ENCODE data around the gene TMEM179.

Gene TMEM179

DNA sequence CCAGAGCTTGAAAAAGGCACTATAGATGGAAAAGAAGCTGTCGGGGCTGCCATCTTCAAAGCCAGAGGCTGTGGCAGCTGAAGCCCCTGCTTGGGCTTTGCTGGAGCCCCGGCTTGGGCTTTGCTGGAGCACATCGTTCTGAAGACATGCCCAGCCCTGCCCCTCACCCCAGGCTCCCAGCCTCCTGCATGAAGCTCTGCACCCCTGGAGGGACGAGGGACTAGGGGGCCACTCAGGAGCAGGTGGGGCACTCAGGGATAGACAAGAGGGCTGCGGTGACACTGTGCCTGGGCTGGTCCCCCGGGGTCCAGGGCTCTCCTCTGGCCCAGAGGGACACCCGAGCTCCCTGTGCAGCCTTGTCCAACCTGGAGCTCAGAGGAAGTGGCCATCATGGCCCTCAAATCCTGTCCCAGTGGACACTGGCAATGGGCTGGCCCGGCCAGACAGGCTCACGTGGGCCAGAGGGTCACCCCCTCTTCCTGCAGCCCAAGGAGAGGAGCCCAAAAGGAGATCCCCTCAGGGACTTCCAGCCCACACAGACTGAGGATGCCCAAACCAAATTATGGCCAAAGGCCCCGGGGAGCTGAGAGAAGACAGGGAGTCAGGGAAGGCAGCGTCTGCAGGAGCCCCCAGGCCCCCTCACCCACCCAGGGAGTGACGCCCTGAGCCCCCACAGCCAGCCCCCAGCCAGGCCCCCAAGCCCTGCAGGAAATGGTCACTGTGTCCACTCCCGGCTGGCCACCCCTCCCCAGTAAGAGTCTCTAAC lies 48.1 kb downstream of the TMEM179 start:
- no peaks in the 10 kb centered on the region for H3K27me3 Mint-ChIP-seq
- no peak overlapping the region for H3K4me3 Mint-ChIP-seq
- H3K36me3 Mint-ChIP-seq (ENCODE audit: low read depth): no peaks in the 10 kb centered on the region
- H3K9me3 Mint-ChIP-seq: no peaks in the 10 kb centered on the region
- H3K4me1 Mint-ChIP-seq (ENCODE audit: low read depth): no peaks in the 10 kb centered on the region
- no peak overlapping the region for H3K27ac Mint-ChIP-seq

DNA sequence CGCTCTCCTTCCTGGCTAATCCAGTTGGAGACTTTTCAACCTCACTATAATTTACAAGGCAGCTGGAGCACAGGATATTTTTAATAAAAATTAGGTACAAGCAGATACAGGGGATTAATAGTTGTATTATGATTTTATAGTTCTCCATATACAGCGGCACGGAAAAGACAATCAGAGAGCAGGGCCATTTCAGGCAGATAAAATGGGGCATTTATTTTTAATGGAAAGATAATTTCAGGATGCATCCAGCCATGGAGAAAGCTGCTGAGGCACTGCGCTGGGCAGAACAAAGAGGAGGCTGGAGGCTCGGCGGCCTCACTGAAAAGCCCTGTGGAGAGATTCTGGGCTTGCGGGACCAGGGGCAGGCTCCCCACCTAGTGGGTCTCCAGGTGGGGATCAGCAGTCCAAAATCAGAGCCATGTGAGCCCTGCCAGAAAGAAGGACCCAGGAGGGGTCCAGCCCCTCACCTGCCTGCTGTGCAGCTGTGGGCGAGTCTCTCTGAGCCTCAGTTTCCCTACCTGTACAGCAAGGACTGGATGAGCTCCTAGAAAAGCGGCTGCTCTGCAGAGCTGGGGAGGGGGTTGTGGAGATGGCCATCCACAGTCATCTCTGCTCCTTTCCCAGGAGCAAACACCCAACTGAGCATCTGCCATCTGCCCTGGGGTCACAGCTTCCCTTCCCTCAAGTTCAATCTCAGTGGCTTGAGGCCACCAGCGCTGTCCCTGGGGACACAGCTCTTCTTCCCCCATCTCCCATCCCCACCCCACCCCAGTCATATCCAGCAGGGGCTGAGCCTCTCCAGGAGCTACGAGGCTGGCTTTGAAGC lies 48.9 kb downstream of the TMEM179 start:
- Mint-ChIP-seq H3K4me3 (no peak overlapping the region), H3K27ac (no peak overlapping the region), H3K9me3 (no peaks in the 10 kb centered on the region), H3K4me1 (ENCODE audit: low read depth) (no peaks in the 10 kb centered on the region), H3K36me3 (ENCODE audit: low read depth) (no peaks in the 10 kb centered on the region), H3K27me3 (no peaks in the 10 kb centered on the region)

DNA sequence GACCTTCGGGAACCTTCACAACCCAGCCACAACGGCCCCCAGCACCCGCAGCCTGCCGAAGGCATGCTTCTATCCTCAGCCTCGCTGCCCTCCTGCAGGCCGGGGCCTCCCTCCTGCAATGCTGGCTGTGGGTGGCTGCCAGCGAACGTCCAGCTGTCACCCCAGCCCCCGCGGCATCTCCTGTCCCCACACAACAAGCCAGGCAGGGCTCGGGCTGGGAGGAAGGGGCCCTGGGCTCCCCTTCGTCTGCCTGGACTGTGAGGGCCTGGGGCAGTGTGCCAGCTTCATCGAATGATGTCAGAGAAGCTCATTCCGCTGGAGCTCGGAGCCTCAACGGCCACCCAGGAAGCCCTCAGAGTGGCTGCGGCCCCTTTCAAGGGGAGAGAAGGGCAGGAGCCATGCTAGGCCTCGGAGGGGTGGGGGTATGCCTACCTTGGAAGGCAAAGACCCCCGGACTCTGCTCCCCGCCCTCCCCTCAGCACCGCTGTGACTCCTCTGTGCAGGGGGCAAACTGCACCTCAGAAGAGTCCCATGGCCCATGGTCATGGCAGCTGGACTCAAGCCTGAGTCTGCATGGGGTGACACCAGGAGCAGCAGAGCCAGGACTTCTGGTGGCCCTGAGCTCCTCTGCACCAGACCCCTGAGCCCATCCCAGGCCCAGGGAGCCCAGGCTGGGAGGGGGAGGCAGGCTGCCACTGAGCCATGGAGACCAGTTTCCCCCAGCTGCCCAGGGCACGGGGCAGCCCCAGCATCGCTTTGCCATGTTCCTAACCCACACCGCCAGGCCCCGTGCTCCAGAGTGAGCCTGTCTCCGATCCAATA lies 49.8 kb downstream of the TMEM179 start:
- H3K4me3 Mint-ChIP-seq: no peak overlapping the region
- H3K4me1 Mint-ChIP-seq (ENCODE audit: low read depth): no peaks in the 10 kb centered on the region

DNA sequence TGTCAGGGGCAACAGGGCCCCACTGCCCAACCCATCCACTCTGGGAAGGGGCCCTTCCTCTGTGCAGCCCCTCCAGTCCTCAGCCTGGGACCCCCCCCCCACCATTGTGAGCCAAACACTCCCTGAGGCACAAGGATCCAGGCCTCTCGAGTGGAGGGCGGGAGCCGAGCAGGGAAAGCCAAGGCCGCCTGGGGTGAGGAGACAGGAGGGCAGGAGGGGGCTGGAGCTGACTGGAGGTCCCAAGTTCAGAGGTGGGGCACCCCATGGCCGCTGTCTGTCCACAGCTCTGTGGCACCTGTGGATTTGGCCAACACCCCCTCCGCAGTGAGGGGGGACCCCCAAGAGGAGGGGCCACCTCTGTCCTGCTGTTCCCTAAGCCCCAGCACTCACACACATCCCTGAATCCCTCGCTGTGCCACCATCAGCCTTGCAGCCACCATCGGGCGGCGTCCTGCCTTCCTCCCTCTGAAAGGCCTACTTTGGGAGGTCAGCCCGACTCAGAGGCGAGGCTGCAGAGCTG lies 50.4 kb downstream of the TMEM179 start:
- Mint-ChIP-seq H3K27me3 (no peaks in the 10 kb centered on the region), H3K27ac (no peak overlapping the region), H3K4me3 (no peak overlapping the region), H3K9me3 (no peaks in the 10 kb centered on the region), H3K4me1 (ENCODE audit: low read depth) (no peaks in the 10 kb centered on the region), H3K36me3 (ENCODE audit: low read depth) (no peaks in the 10 kb centered on the region)

More for the DNA sequence above, 49.8 kb downstream of the TMEM179 start:
- H3K27ac Mint-ChIP-seq: no peak overlapping the region
- no peaks in the 10 kb centered on the region for H3K27me3 Mint-ChIP-seq
- H3K36me3 Mint-ChIP-seq (ENCODE audit: low read depth): no peaks in the 10 kb centered on the region
- H3K9me3 Mint-ChIP-seq: no peaks in the 10 kb centered on the region

DNA sequence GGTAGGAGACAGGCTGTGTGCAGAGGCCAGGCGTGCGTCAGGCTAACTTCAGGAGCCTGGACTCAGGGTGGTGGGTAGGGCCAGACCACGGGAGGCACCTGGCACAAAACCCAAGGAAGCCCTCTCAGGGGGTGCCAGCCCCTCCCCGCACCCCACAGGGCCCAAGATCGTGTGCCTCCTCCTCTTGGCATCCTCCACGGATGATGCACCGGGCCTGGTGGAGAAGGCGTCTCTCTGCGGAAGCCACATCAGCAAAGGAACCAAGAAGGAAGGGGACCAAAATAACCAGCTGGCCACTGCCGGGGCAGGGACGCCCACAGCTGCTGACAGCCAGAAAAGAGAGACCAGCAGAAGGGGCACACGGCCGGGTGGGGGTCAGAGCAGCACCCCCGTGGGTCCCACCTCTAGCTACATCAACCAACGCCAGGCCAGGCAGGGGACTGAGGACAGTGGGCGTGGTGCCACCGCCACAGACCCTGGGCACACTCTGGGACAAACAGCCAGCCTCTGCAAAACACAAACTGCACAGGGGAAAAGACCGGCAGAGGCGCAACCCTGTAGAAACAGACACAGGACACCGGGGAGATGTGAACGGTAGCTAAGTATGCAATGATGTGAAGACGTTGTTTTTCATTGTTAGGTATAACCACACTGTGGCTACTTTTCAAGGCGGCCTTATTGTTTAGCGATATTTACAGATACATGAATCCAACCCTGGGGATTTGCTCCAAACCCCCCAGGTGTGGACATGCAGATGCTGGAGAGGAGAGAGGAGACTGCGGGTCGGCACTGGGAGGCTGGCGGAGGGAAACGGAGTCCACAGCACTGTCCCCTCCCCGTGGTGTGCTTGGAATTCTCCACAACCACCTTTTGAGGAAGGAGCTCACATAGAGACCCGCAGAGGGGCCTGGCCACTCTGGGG lies 51.1 kb downstream of the TMEM179 start:
- Mint-ChIP-seq H3K4me3 (no peak overlapping the region), H3K4me1 (ENCODE audit: low read depth) (no peaks in the 10 kb centered on the region)

DNA sequence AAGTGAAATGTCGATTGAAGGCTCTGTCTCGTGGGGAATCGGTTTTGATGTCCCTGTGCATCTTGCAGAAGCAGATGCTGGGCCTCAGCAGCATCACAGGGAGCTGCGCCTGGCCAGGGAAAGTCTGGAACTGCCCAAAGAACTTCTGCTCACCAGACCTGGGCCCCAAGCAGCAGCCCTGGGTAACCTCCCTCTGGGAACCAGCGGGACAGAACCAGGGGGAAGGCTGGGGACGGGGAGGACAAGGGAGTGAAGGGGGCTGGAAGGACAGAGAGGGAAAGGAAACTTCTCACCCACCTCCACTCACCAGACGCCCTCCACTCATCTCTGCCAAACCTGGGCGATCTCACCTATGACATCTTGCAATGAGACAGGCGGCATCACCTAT lies 51.8 kb downstream of the TMEM179 start:
- Mint-ChIP-seq H3K4me1 (ENCODE audit: low read depth) (no peaks in the 10 kb centered on the region), H3K27me3 (no peaks in the 10 kb centered on the region), H3K36me3 (ENCODE audit: low read depth) (no peaks in the 10 kb centered on the region), H3K27ac (no peak overlapping the region), H3K4me3 (no peak overlapping the region), H3K9me3 (no peaks in the 10 kb centered on the region)

More for the DNA sequence above, 51.1 kb downstream of the TMEM179 start:
- Mint-ChIP-seq H3K27me3 (no peaks in the 10 kb centered on the region), H3K27ac (no peak overlapping the region), H3K36me3 (ENCODE audit: low read depth) (no peaks in the 10 kb centered on the region), H3K9me3 (no peaks in the 10 kb centered on the region)

DNA sequence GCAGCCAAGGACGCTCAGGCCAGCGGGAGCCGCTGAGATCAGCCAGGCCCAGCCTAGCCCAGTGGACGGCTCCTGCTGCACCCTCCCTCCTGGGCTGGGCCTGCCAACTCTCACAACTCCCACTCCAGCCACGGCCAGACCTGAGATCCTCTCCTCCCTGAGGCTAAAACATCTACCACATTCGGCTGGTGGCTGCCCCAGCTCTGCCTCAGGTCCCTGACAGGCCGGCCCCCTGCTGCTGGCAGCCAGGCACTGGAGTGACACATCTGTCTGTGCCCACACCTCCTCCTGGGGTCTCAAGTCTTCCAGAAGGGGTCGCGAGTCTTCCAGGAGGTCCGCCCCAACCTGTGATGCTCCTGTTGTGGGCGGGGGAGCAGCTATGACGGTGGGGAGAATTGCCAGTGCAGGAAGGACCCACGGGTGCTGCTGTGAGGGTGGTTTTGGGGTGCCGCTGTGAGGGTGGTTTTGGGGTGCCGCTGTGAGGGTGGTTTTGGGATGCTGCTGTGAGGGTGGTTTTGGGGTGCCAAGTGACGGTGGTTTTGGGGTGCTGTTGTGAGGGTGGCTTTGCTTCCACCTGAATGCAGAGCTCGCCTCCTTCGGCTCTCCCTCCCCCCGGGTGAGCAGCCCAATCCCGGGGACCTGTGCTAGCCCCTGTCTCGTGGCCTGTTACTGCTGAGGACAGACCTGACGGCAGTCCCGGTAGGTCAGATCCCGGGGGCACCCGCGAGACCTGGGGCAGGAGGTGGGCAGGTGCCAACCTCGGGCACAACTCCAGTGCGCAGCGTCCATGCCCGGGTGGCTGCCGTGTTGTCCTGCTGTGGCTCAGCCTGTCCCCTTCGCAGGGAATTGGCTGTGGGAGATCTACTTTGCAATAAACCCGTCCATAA lies 52.5 kb downstream of the TMEM179 start:
- Mint-ChIP-seq H3K27ac (no peak overlapping the region), H3K4me3 (no peak overlapping the region), H3K4me1 (ENCODE audit: low read depth) (no peaks in the 10 kb centered on the region), H3K36me3 (ENCODE audit: low read depth) (no peaks in the 10 kb centered on the region), H3K27me3 (no peaks in the 10 kb centered on the region), H3K9me3 (no peaks in the 10 kb centered on the region)

DNA sequence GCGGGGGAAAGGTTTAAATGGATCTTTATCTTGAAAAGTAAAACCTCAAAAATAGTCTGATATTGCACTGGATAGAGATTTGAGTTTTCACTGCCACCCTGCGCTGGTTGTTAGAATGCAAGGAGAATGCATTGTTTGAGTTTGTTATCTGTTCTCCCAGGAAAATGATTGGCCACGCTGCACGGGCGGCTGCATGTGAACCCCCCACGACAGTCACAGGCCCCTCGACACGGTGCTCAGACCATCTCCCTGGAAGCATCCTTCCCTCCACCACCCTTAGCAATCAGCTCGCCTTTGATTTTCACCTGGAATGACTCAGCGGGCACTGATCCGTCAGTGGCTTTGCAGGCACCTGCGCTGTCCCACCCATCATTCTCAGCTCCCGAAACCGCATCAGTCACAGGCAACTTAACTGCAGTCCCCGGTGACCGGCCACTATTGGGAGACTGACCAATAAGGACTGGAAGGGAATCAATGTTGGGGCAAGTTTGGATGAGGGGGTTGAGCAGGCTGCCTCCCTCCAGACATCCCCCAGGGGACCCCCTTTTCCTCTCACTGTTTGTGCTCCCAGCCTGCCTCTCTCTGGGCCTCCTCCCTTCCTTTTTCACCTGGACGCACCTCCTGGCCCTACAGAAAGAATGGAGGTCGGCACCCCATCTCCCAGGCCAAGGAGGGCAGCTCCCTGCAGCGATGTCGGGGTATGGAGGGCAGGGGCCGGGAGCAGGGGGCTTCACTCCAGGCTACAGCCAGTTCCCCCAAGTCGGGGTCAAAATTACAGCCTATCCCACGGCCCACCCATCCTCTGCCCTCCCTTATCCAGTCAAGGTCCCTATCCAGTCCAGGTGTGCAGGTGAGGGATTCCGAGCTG lies 53.5 kb downstream of the TMEM179 start:
- H3K27me3 Mint-ChIP-seq: no peaks in the 10 kb centered on the region
- no peaks in the 10 kb centered on the region for H3K4me1 Mint-ChIP-seq (ENCODE audit: low read depth)
- no peak overlapping the region for H3K4me3 Mint-ChIP-seq
- no peaks in the 10 kb centered on the region for H3K9me3 Mint-ChIP-seq
- no peak overlapping the region for H3K27ac Mint-ChIP-seq
- no peaks in the 10 kb centered on the region for H3K36me3 Mint-ChIP-seq (ENCODE audit: low read depth)

DNA sequence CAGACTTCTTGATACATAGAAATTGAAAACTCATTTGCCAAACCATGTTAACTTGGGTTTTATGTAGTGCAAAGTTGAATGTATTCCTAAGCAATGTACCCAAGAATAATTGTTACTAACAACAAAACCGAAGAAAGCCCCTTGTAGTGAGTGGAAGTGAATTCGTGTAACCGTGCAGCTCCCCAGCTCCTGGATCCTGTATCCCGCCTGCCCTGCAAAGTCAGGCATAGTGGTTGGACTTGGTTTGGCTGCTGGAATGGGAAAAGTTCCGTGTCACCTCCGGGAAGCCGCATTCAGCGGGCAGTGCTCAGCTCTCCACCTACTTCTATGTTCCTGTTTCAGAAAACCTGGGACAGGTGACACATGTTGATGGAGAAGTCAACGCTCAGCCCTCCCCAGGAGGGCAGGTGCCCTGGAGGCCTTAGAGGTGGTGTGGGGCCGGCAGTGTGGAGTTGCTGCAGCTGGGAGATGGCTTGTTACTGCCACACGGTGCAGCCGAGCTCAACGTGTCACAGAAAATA lies 54.2 kb downstream of the TMEM179 start:
- H3K27me3 Mint-ChIP-seq: no peaks in the 10 kb centered on the region
- H3K36me3 Mint-ChIP-seq (ENCODE audit: low read depth): no peaks in the 10 kb centered on the region
- no peaks in the 10 kb centered on the region for H3K4me1 Mint-ChIP-seq (ENCODE audit: low read depth)
- H3K27ac Mint-ChIP-seq: no peak overlapping the region
- H3K4me3 Mint-ChIP-seq: no peak overlapping the region
- no peaks in the 10 kb centered on the region for H3K9me3 Mint-ChIP-seq

DNA sequence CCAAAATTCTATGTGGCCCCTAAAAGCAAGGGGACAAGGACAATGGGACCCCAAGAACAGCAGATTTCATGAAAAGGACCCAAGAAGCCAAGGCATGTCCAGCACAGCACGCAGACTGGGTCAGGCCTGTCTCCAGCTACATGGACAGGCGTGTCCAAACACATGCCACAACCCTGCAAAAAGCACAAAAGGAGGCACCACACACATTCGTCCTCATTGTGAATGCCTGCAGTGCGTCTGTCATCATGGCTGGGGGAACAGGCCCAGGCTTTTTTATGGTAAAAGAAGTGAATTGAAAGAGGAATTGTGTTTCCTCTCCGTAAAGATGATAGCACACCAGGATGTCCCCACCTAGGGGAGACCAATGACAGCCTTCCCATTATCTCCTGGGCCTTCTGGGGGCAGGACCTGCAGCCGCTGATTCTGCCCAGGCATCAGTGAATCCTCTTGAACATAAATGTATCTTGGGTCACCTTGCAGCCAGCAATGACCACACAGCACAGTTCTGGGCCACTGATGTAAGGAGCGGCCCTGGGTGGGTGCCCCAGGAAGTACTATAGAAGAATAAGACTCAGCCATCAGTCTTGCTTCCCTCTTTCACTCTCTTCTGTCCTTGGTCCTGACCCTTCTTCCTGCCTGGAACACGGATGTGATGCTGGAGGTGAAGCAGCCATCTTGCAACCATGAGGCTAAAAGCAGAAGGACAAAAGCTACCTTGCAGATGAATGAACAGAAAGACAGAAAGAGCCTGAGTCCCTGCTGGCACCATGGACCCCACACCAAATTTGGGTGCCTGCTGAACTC lies 54.8 kb downstream of the TMEM179 start:
- H3K4me1 Mint-ChIP-seq (ENCODE audit: low read depth): no peaks in the 10 kb centered on the region
- peaks cover 5% of the 10 kb centered on the region for H3K27me3 Mint-ChIP-seq
- H3K9me3 Mint-ChIP-seq: no peaks in the 10 kb centered on the region
- no peak overlapping the region for H3K4me3 Mint-ChIP-seq
- no peak overlapping the region for H3K27ac Mint-ChIP-seq
- no peaks in the 10 kb centered on the region for H3K36me3 Mint-ChIP-seq (ENCODE audit: low read depth)

DNA sequence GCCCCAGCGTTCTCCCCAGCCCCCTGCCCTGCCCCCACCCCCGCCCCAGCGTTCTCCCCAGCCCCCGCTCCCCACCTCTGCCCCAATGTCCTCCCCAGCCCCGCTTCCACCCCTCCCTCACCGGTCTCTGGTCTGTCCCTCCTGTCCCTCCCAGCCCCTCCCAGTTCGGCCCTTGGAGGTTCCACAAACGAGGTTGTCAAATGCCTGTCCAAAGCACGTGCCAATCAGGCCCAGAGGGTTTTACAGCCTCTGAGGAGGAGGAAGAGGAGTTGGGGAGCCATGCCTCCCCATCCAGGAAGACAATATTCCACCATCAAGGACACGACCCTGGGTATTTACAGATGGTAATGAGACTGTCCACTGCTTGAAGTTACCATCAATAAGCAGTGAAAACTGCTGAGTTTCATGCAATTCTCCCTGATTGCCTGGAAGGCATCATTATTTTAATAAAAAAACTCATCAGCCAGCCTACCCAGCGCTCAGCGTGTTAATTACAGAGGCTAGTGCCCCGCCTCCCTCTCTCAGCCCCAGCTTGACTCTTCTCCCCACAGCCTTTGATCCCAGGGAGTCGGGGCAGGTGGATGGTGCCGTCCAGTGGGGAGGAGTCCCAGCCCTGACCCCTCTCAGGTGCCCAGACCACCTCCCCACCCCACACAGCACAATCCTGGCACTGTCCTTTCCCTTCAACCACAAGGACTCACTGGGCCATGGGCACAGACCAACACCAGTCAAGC lies 55.6 kb downstream of the TMEM179 start:
- Mint-ChIP-seq H3K4me1 (ENCODE audit: low read depth) (no peaks in the 10 kb centered on the region), H3K27me3 (peaks cover 6% of the 10 kb centered on the region), H3K4me3 (no peak overlapping the region), H3K9me3 (no peaks in the 10 kb centered on the region), H3K36me3 (ENCODE audit: low read depth) (no peaks in the 10 kb centered on the region), H3K27ac (no peak overlapping the region)

All from stimulated activated naive CD8-positive, alpha-beta T cell treated with anti-CD3 and anti-CD28 coated beads, Interleukin-15, Interleukin-2, amounts not matched to agents 100 ng/mL and 50 ng/mL, for 24 hours (primary cell).